Stimulated activated naive B cell treated with anti-CD40 and anti-IgM and Interleukin-4, amounts not matched to agents 10 μg/mL and 1 μg/mL and 100 μg/mL, for 72 hours (primary cell): Measurements from ENCODE around the gene SPRED1.

ENCODE experiments used
- ATAC-seq, 2 donors: fragments of 150-1000 bp; cut with Tn5 transposase; replicated peaks; 2 replicates each; pipeline ENCODE4 v1.10.0; 2021; ENCODE audit warnings: moderate library complexity in 1 of 2
- DNase-seq: peaks from one replicate; pipeline ENCODE4 v3.0.0; 2021
- H3K27ac Mint-ChIP-seq: one replicate; pipeline ENCODE4 v1.8.0; 2022; ENCODE audit warnings: mild to moderate bottlenecking, mixed read lengths
- H3K27me3 Mint-ChIP-seq, 2 donors: one replicate each; pipeline ENCODE4 v1.8.0; 2022; ENCODE audit warnings: mixed read lengths in 2 of 2
- H3K36me3 Mint-ChIP-seq, 2 donors: one replicate each; pipeline ENCODE4 v1.8.0; 2022; ENCODE audit warnings: mixed read lengths in 2 of 2, mild to moderate bottlenecking in 1 of 2
- H3K4me1 Mint-ChIP-seq, 2 donors: one replicate each; pipeline ENCODE4 v1.8.0; 2022; ENCODE audit warnings: mixed read lengths in 2 of 2, mild to moderate bottlenecking in 1 of 2
- H3K4me3 Mint-ChIP-seq, 2 donors: one replicate each; pipeline ENCODE4 v1.8.0; 2022; ENCODE audit warnings: mild to moderate bottlenecking in 2 of 2, mixed read lengths in 2 of 2, moderate library complexity in 1 of 2
- H3K9me3 Mint-ChIP-seq, 2 donors: one replicate each; pipeline ENCODE4 v1.8.0; 2022; ENCODE audit warnings: mixed read lengths in 2 of 2, mild to moderate bottlenecking in 1 of 2

The SPRED1 gene

DNA sequence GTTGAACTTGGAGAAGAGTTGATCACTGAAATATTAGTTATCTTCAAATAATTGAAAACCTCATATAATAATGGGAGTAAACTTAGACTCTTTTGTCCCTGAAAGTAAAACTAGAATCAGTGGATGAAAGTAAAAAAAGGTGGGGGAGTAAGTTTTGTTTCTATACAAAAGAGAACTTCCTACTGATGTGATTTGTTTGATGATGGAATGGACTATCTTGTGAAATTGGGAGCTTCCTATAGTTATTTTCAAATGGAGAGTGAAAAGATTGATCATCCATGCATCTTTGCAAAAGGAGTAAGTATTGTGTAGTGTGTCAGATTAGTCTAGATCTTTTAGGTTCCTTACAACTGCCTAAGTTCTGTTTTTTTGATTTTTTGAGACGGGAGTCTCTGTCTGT lies 28.4 kb downstream of the SPRED1 start:
- Mint-ChIP-seq H3K4me3 (no peak overlapping the region), H3K27ac (no peak overlapping the region)

GRCh38 chr15:38283010-38283409 lies 30.4 kb downstream of the SPRED1 start:
- Mint-ChIP-seq H3K27me3 (no peaks in the 10 kb centered on the region), H3K27ac (no peak overlapping the region), H3K4me1 (peaks cover 0 to 5% of the 10 kb centered on the region in 2 donors), H3K9me3 (peaks cover 6% of the 10 kb centered on the region in 2 donors), H3K36me3 (peaks cover 6% of the 10 kb centered on the region in 2 donors), H3K4me3 (no peak overlapping the region)
- ATAC-seq (no peak), DNase-seq (no peak)

More for the DNA sequence above, 28.4 kb downstream of the SPRED1 start:
- DNase-seq (no peak), ATAC-seq (no peak)
- H3K9me3 Mint-ChIP-seq, result peaks cover 6% of the 10 kb centered on the region in 2 donors
- H3K4me1 Mint-ChIP-seq, result peaks cover 0 to 5% of the 10 kb centered on the region in 2 donors
- H3K36me3 Mint-ChIP-seq, result peaks cover 6% of the 10 kb centered on the region in 2 donors
- H3K27me3 Mint-ChIP-seq, result no peaks in the 10 kb centered on the region

- ATAC-seq (no peak), DNase-seq (no peak)
- peaks cover 6 to 11% of the 10 kb centered on the region in 2 donors for H3K36me3 Mint-ChIP-seq
- peaks cover 11 to 13% of the 10 kb centered on the region in 2 donors for H3K9me3 Mint-ChIP-seq
- no peak overlapping the region for H3K27ac Mint-ChIP-seq
- H3K27me3 Mint-ChIP-seq, result no peaks in the 10 kb centered on the region
- peaks cover 0 to 5% of the 10 kb centered on the region in 2 donors for H3K4me1 Mint-ChIP-seq
- H3K4me3 Mint-ChIP-seq, result no peak overlapping the region
These were observed 32.8 kb downstream of the SPRED1 start for GRCh38 chr15:38285456-38285855.

GRCh38 chr15:38294126-38294525 lies 41.5 kb downstream of the SPRED1 start:
- ATAC-seq (no peak), DNase-seq (no peak)
- Mint-ChIP-seq H3K27ac (no peak overlapping the region), H3K9me3 (peaks cover 10 to 13% of the 10 kb centered on the region in 2 donors), H3K27me3 (no peaks in the 10 kb centered on the region), H3K4me3 (no peak overlapping the region), H3K4me1 (peaks cover 0 to 6% of the 10 kb centered on the region in 2 donors), H3K36me3 (peaks cover 12 to 20% of the 10 kb centered on the region in 2 donors)

DNA sequence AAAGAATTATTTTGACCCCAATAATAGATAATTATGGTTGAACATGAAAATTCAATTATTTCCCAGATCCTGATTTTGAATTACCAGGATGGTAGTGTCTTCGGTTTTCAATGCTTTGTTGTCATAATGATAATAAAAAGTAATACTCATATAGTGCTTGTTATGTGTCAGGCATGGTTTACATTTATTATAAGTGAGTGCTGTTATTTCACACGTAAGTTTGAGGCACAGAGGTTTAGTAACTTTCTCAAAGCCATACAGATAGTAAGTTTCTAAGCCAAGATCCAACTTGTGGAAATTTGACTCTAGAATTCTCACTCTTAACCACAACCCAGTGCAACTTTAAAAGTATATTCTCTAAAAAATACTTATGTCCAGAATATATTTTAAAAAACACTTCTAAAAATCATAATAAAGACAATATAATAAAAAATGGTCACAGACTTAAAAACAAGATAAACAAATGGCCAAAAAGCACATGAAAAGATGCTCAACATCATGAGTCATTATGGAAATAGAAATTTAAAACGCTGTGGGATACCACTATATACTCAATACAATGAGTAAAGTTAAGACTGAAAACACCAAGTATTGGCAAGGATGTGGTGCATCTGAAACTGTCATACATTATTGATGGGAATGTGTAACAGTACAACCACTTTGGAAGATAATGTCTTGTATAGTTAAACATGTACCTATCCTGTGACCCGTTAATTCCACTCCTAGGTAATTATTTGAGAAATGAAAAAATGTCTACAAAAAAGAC lies 45.2 kb downstream of the SPRED1 start:
- no peak overlapping the region for H3K27ac Mint-ChIP-seq
- peaks cover 4 to 7% of the 10 kb centered on the region in 2 donors for H3K36me3 Mint-ChIP-seq
- H3K27me3 Mint-ChIP-seq, result no peaks in the 10 kb centered on the region
- ATAC-seq (no peak), DNase-seq (no peak)
- H3K9me3 Mint-ChIP-seq, result no peaks in the 10 kb centered on the region
- H3K4me3 Mint-ChIP-seq, result no peak overlapping the region
- peaks cover 0 to 6% of the 10 kb centered on the region in 2 donors for H3K4me1 Mint-ChIP-seq

DNA sequence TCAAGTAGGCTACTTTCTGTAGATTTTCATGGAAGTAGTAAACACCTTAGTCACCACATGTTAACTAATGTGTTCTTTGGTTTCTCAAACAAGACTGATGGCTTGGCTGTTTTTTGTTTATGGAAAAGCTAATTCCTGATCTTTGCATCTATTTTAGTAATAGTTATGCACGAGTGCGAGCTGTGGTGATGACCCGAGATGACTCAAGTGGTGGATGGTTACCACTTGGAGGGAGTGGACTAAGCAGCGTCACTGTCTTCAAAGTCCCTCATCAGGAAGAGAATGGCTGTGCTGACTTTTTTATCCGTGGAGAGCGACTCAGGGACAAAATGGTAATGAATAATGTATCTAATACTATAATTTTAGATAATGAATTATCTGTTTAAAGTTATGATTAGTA lies 46.6 kb downstream of the SPRED1 start:
- no peak for DNase-seq
- H3K9me3 Mint-ChIP-seq, result no peaks in the 10 kb centered on the region
- peaks cover 4% of the 10 kb centered on the region in 2 donors for H3K36me3 Mint-ChIP-seq
- H3K4me3 Mint-ChIP-seq, result no peak overlapping the region
- no peaks in the 10 kb centered on the region for H3K4me1 Mint-ChIP-seq
- no peak for ATAC-seq
- no peaks in the 10 kb centered on the region for H3K27me3 Mint-ChIP-seq
- H3K27ac Mint-ChIP-seq, result no peak overlapping the region

GRCh38 chr15:38300395-38300794 lies 47.8 kb downstream of the SPRED1 start:
- H3K27me3 Mint-ChIP-seq, result no peaks in the 10 kb centered on the region
- no peaks in the 10 kb centered on the region for H3K4me1 Mint-ChIP-seq
- DNase-seq, result no peak
- H3K36me3 Mint-ChIP-seq, result peaks cover 4% of the 10 kb centered on the region in 2 donors
- H3K27ac Mint-ChIP-seq, result no peak overlapping the region
- no peak overlapping the region for H3K4me3 Mint-ChIP-seq
- no peaks in the 10 kb centered on the region for H3K9me3 Mint-ChIP-seq
- no peak for ATAC-seq

DNA sequence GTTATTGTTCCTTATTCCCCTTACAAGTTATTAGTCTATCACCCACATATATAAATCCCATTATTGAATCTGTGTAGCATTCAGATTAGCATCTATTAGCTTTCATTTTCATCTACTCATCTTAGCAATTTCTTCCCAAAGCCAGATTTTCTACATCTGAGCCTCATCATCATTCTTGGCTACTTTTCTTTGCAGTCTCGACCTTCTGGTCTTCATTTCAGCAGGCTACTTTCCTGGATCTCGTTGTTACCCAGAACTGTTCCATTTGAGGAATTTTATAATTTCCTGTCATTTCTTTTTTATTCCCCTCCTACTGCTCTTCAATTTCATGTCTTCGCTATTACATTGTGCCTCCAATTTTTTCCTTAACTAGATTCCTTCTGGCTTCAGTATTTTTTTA lies 51.8 kb downstream of the SPRED1 start:
- H3K27ac Mint-ChIP-seq, result no peak overlapping the region
- no peak for DNase-seq

GRCh38 chr15:38307251-38307650 lies 54.6 kb downstream of the SPRED1 start:
- Mint-ChIP-seq H3K36me3 (peaks cover 10 to 11% of the 10 kb centered on the region in 2 donors), H3K9me3 (no peaks in the 10 kb centered on the region), H3K27ac (no peak overlapping the region), H3K4me3 (no peak overlapping the region), H3K4me1 (peaks cover 7 to 26% of the 10 kb centered on the region in 2 donors), H3K27me3 (no peaks in the 10 kb centered on the region)
- no peak for ATAC-seq
- no peak for DNase-seq

More for the DNA sequence above, 51.8 kb downstream of the SPRED1 start:
- ATAC-seq, result no peak
- H3K4me3 Mint-ChIP-seq, result no peak overlapping the region
- peaks cover 10 to 11% of the 10 kb centered on the region in 2 donors for H3K36me3 Mint-ChIP-seq
- peaks cover 7 to 26% of the 10 kb centered on the region in 2 donors for H3K4me1 Mint-ChIP-seq
- no peaks in the 10 kb centered on the region for H3K9me3 Mint-ChIP-seq
- H3K27me3 Mint-ChIP-seq, result no peaks in the 10 kb centered on the region

DNA sequence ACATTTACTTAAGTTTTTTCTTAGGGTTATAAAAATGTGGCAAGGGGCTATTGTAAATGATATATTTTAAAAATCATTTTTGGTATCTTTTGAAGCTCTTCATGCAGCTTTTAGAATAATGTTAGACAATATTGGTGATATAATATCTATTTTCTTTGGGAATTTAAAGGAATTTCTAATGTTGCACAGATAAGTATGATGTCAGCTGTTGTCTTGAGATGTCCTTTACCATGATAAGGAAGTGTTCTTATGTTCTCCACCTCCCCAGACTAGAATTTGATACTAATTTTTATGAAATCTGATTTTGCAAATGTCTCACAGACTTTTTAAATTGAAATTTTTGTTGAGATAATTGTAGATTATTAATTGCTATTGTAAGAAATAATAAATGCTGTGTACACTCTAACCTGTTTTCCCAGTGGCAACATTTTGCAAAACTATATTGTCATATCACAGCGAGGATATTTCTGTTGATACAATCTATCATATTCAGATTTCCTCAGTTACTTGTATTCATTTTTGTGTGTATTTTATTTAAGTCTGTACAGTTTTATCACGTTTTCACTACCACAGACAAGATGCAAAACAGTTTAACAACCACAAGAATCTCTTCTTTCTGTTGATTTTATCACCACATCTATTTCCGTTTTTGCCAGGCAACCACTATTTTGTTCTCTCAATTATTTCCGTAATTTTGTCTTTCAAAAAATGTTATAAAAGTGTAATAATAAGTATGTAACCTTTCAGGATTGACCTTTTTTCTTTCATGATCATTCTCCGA lies 55.4 kb downstream of the SPRED1 start:
- no peak for DNase-seq
- ATAC-seq, result no peak
- Mint-ChIP-seq H3K9me3 (no peaks in the 10 kb centered on the region), H3K27ac (no peak overlapping the region), H3K4me3 (no peak overlapping the region), H3K27me3 (no peaks in the 10 kb centered on the region), H3K36me3 (peaks cover 6 to 11% of the 10 kb centered on the region in 2 donors), H3K4me1 (peaks cover 7 to 26% of the 10 kb centered on the region in 2 donors)

- no peak for DNase-seq
- peak in 1 of 2 donors; percentile 33 for ATAC-seq
- H3K4me1 Mint-ChIP-seq, result peaks cover 7 to 26% of the 10 kb centered on the region in 2 donors
These were observed 56.2 kb downstream of the SPRED1 start for GRCh38 chr15:38308797-38309196.

GRCh38 chr15:38312190-38312589 lies 59.6 kb downstream of the SPRED1 start:
- Mint-ChIP-seq H3K4me3 (no peak overlapping the region), H3K36me3 (peaks cover 10 to 11% of the 10 kb centered on the region in 2 donors), H3K9me3 (no peaks in the 10 kb centered on the region), H3K4me1 (peaks cover 3 to 11% of the 10 kb centered on the region in 2 donors), H3K27me3 (no peaks in the 10 kb centered on the region), H3K27ac (no peak overlapping the region)
- ATAC-seq, result no peak
- no peak for DNase-seq

More at GRCh38 chr15:38308797-38309196, 56.2 kb downstream of the SPRED1 start:
- H3K36me3 Mint-ChIP-seq, result peaks cover 6 to 11% of the 10 kb centered on the region in 2 donors
- no peaks in the 10 kb centered on the region for H3K9me3 Mint-ChIP-seq
- no peak overlapping the region for H3K4me3 Mint-ChIP-seq
- H3K27ac Mint-ChIP-seq, result no peak overlapping the region
- H3K27me3 Mint-ChIP-seq, result no peaks in the 10 kb centered on the region

- Mint-ChIP-seq H3K9me3 (no peaks in the 10 kb centered on the region), H3K27ac (no peak overlapping the region), H3K4me3 (no peak overlapping the region), H3K4me1 (no peaks in the 10 kb centered on the region), H3K36me3 (peaks cover 0 to 3% of the 10 kb centered on the region in 2 donors), H3K27me3 (no peaks in the 10 kb centered on the region)
- ATAC-seq (no peak), DNase-seq (no peak)
These were observed 63.7 kb downstream of the SPRED1 start for GRCh38 chr15:38316311-38316710.

DNA sequence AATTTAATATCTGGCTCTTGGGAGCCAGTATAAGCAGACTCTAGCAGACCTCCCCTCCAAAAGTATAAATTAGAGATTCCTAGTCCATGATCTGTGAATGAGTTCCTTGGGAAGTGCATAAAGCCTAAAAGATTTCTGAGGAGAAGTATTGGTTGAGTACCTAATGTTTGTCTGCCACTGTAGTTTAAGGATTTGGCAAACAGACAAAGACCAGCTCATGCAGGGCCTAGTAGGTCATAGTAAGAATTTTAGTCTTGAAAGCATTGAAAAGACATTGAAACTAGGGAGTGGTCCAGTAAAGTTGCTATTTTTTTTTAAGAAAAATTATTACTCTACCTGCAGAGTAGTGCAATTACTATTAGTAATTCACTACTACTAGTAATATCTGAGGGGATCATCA lies 67.5 kb downstream of the SPRED1 start:
- Mint-ChIP-seq H3K4me1 (peaks cover 0 to under 1% of the 10 kb centered on the region in 2 donors), H3K36me3 (peaks cover 0 to 3% of the 10 kb centered on the region in 2 donors), H3K4me3 (no peak overlapping the region), H3K27me3 (no peaks in the 10 kb centered on the region), H3K27ac (no peak overlapping the region), H3K9me3 (no peaks in the 10 kb centered on the region)
- ATAC-seq (no peak), DNase-seq (no peak)
